NCI-H345 treated with DMSO at 0.1 percent for 48 hours (cell line): ENCODE data around the gene ATP1A2.

Experiments used
- DNase-seq: peaks from one replicate; lab custom pipeline; 2025; ENCODE audit not compliant: unreplicated experiment; lab: John Stamatoyannopoulos, UW

ATP1A2 gene

DNA sequence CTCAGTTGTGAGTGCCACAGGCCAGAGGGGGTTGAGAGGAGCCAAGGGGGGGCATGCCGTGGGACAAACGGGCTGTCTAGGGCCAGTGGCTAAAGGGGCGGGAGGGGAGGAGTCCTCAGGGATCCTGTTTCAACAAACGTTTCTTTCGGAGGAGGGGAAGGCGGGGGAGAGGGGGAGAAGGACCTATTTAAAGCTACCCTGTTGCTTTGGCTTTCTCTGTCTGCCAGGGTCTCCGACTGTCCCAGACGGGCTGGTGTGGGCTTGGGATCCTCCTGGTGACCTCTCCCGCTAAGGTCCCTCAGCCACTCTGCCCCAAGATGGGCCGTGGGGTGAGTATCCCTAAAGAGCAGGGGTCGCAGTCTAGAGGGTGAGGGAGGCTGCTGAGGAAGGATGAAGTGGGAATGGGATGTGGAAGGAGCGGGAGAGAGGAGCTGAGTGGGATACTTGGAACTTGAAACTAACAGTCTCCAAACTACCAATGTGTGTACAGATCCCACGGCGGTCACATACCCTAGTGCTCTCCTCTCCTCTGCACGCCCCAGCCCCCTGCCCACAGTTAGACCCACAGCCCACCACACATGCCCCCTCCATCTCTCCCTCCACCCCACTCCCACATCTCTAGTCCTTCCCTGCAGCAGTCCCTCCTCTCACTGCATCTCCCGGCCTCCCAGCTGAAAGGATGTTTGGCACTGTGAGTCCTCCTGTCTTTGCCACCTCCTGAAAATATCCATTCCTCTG is at the start of gene ATP1A2:
ATP1A2 (plus strand) TSS at position 215 of the 738 bp plus-strand sequence; CDS start at position 318, 103 bp downstream.
- DNase-seq = no peak

DNA sequence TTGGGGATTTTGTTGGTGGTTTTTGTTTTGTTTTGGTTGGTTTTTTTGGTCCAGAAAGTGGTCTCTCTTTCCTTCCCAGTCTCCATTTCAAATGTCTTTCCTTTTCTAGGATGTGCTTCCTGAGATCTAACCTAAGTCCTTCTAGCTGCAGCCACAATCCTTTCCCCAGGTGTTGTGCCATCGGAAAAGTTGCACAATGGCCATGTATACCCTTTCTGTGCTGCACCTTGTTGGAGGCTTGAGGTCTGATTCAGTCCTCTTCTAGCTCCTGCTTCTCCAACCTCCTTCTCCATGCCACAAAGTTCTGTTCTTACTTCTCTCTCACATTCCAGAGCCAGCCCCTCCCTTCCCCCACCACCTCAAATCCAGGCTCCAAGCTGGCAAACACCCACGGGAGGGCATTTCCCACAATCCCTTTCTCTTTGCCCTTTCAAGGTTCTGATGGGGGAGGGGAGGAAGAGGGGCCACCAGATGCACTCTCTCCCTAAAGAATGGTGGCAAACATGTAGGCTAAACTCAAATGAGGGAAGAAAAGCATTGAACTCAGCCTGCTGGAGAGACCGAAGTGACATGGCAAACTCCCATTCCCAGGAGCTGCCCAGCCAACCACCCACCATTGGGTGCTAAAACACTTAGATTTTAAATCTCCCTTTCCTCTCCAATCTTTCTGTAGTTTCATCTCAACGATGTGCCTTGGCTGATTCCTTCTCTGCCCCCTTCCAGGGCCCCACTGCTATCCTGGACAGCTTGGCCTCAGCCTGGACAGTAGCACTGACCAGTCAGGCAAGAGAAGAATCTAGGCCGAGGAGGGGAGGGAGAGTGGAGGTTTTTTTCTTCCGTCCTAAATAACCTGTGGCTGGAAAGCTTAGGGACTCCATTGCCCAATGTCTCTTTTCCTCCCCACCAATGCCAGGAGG is 48.5 kb upstream of the ATP1A2 start:
- no peak for DNase-seq

DNA sequence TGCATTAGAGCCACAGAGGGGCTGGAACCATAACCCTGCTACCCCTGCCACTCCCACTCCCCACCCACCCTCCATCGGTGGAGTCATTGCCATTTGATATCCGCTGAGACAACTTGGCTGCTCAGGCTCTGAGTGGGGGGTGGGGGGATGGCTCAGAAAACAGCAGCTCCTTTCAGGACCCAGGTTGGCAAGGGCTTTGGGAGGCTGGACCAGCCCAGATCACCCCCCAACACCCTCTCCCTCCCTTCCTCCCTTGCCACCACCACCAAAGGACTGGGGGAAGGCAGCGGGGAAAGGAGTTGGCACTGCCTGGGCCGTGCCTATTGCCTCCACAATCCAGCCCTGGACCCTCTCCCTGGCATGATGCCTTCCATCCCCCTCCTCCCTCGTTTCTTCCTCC is 47.3 kb upstream of the ATP1A2 start:
- DNase-seq = no peak

DNA sequence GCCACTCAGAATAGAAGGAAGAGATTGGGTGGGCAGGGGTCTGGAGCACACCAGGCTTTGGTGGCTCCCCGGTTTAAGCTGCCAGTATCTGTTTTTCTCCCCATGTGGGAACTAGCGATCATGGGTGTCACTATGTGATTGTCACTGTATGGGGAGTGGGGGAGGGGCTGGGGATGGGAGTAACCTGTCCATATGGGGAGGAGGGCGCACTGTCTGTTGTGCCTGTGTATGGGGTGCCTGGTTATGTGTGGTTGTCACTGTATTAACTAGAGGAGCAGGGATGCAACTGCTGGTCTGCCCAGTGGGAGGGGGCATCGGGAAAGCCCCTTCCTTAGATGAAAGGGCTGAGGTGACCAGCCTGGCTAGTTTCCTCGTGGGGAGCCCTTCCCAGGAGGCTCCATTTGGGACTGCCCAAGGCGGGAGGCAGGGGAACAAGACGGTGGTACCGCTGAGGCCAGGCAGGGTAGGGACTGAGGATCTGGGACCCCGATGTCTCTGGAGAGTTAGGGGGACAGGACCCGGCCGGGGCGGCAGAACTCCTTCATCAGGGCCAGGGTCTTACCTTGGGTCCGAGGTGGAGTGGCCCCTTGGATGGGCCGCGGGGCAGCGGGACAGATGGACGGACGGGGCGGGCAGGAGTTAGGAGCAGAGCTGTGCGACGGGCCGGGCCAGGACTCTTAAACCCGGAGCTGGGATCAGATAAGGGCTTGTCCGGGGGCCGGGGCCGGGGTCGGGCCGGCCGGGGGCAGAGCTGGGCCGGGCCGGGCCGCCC is 45.9 kb upstream of the ATP1A2 start, which contains the start of gene KCNJ10:
KCNJ10 (minus strand) TSS at position 701 of the 772 bp plus-strand sequence. CDS start 27,628 bp downstream, outside the sequence.
- no peak for DNase-seq

DNA sequence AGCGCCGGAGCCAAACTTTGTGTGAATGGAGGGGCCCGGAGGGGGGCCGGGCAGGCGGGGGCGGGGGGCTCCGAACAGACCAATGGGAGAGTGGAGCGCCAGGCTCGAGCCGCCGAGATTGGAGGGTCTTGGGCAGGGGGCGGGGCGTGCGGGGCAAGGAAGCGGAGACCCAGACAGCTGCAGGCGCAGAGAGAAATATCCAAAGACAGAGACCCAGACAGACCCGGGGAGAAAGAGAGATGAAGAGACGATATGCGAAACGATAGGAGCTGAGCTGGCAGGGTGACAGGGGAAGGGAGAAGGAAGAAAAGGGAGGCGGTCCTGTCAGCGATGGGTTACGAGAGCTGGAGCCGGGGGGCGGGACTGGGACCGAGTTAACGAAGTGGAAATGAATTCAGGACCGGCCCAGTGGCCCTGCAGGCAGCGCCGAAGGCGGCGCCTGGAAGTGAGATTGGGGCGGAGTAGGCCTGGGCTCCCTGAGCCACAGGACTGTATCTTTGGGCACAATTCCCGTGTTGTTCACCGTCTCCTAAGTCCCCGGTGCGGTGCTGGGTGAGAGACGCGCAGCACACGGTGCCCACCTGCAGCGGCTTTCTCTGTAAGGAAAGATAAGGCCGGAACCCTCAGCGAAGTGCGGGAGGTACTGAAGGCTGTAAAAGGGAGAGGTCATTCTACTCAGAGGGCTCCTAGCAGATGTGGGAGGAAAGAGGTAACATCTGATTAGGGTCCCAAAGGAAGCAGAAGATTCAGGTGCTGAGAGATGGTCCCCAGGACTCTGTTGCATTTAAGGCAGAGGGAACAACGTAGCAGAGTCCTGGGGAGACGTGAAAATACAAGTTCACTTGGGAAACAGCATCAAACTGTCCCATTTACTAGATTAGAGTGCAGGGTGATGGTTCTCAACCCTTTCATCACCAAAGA is 45.1 kb upstream of the ATP1A2 start:
- peak; percentile 51 for DNase-seq

DNA sequence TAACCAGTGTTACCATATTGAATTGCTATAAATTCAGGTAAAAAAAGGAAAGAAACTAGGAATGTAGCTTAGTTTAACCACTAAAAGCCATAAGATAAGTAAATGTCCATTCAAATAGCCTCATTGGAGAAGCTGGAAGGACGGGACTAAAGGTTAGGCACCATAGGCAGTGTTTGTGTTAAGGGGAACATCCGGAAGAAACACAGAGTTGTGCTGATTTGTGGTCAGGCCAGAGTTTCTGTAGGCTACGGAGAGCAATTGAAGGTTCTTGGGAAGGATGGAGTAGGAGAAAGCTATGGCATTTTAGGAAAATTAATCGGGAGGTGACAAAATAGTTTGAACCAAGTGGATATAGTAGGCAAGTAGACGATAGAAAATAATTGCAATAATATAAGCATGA is 44.3 kb upstream of the ATP1A2 start:
- no peak for DNase-seq

DNA sequence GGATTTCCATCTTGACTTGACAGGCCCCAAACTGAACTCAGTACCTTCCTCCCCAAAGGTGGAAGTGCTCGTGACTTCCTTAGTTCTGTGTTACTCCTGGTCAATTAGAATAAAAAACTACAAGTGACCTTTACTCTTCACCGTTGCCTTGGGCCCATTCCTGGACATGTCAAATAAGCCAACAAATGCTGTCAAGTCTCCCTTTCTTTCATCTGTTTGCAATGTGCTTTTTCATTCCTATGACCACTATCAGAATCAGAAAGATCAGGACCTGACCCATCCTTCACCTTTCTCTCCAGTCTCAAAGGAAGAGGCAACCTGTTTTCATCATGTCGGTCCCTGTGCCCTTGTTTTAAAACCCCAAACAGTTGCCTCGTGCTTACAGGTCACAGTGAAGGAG is 40.7 kb upstream of the ATP1A2 start:
- DNase-seq = no peak

DNA sequence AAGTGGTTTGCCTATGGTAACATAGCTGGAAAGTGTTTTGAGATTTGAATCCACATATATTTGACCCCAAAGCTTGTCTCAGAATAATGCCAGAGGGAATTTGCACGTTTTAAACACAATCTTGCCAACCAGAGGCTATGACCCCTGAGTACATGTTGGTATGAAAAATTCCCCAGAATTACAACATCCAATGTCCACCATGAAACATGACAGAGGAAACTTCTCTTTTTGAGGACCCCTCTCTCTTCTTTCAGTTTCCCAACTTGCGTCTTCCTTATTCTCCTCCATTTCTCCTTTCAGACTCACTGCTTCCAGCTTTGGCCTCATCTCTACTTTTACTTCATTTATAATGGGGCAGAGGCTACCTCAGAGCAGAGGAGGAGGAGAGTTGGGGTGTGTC is 39.7 kb upstream of the ATP1A2 start:
- DNase-seq = no peak

DNA sequence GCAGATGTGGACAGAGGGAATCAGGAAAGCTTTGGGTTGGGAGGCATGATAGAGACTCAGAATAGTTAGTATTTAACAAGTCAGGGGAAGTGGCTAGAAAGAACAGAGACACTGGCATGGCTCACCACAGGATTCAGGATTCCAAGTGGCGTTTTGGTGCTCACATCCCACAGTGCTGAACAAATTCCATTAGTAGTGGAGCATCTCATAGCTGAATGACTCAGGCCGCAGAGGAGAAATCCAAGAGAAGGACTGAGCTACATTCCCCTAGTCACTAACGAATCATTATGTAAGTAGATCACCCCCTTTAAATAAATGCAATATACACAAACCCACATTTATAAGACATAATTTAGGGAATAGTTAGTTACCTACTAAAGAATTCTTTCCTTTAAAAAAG is 39.3 kb upstream of the ATP1A2 start:
- DNase-seq = no peak

DNA sequence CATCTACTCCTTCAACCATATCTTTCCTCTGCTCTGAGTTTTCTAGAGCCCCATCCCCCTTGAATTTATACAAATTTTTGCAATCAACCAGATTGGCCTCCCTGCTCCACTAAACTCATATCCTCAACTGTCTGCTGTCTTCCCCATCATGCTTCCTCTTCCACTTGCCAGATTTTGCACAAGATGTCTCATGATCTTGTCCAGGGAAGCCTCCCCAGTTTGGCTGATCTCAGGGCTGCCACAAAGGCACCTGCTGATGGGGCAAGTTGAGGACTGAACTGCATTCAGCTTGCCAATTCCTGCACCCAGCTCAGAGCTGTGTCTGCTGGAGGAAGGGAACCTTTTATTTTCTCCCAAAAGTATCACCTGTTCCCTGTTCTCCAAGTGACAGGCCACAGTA is 38.1 kb upstream of the ATP1A2 start:
- DNase-seq = no peak

DNA sequence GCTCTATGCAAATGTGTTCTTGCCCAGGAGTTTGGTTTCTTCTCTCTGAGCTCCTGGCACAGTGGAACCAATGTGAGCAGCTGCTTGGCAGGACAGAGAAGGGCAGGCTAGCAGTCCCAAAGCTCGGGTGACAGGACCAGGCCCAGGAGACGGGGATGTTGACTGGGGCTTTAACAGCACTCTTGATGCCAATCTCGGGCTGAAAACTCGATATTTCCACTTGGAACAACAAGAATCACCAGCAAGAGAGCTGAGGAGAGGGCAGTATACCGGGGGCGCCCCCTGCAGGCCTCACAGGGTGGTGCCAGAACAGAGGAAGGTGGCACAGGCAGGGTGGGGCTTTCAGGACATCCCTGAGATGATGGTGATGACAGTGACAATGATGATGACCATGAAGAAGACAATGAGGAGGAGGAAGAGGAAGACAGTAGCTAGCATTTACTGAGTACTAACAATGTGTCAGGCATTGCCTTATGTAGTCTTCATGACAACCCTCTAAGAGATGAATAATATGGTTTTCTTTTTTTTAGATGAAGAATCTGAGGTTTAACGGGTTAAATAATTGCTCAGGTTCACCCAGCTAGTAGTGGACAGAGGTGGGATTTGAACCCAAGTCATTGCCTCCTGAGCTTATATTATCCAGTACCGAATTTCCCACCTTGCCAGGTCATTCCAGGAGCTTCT is 36.9 kb upstream of the ATP1A2 start:
- DNase-seq = peak; percentile 5

DNA sequence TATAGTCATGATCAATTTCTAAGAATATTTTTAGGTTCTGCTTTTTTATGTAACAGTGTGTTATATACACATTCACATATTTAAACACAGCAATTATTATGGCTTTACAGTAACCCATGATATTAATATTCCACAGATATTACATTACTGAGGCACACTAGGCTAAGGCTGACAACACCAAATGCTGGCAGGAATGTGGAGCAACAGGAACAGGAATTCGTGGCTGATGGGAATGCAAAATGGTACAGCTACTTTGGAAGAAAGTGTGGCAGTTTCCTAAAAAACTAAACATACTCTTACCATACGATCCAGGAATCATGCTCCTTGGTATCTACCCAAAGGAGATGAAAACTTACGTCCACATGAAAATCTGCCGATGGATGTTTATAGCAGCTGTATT is 36.1 kb upstream of the ATP1A2 start:
- DNase-seq = no peak

DNA sequence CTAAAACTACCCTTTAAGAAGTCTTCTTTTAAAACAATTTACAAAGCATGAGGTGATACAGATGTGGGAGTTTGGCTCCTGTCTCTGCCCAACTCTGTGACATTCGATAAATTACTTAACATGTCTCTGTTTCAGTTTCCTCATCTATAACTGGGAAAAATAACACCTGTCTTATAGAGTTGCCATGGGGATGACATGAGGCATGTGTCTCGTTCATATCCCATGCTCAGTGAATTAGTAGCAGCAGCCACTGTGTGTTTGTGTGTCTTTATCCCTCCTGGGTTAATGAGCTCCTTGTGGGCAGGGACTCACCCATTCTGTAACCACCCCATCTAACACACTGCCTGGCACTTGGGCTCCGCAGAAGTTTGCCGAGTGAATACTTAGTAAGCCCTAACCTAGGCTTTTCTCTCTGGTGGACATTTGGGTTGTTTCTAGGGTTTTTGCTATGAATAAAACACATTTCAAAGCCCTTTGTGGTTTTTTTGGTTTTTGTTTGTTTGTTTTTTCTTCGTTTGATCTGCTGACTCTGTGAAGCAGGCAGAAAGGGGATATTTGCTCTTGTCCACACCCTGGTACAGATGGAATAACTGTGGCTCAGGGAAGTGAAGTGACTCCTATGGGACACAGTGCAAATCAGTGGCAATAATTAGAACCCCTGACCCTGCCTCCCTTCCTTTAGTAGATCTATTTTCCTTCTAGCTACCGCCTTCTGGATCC is 35.0 kb upstream of the ATP1A2 start:
- DNase-seq = no peak

DNA sequence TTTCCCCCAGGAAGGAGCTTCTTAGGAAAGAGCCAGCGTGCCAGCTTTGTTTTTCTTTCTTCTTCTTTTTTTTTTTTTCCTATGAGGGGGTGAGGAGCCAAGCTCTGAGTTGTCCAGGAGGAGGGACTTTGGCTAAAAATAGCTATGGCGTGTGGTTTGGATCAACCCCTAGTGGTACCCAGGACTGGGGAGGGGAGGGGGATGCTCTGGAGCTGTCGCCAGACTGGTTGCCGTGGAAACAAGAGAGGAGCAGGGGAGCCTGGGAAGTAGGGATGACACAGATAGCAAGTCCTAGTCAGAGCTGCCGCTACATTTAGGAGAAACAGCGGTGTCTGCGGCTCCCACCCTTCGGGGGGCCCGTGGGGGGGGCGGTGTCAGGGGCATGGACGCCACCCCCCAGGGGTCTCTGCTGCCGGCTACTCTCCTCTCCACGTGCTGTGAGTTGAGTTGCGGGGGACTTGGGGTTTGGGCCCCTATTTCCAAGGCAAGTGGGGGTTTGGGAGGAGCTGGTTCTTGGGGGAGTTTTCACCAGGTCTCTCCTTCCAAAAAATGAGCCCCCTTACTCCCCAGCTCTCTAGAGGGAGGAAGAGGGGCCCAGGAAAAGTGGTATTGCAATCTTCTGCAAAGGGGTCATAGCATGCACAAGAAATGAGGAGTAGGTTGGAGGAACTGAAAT is 34.2 kb upstream of the ATP1A2 start, which contains the start of gene KCNJ9:
KCNJ9 (plus strand) TSS at position 278 of the 676 bp plus-strand sequence. CDS start 2,493 bp downstream, outside the sequence.
- no peak for DNase-seq

DNA sequence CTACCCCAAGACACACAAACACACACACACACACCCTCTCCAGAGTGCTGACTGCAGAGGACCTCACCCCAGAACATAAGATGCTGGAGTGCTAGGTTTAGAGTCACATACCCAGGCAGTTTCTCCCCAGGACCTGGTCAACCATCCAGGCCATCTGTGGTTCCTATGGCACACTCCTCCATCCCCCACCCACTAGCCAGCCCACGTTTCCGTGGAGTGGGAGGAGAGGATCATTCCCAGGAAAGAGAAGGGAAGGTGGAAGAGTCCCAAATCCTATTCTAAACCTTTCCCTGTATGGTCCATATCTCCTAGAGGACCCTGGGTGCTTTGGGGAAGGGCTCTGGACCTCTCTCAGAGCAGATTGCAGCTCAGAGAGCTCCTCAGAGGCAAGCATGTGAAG is 33.1 kb upstream of the ATP1A2 start:
- DNase-seq = no peak

DNA sequence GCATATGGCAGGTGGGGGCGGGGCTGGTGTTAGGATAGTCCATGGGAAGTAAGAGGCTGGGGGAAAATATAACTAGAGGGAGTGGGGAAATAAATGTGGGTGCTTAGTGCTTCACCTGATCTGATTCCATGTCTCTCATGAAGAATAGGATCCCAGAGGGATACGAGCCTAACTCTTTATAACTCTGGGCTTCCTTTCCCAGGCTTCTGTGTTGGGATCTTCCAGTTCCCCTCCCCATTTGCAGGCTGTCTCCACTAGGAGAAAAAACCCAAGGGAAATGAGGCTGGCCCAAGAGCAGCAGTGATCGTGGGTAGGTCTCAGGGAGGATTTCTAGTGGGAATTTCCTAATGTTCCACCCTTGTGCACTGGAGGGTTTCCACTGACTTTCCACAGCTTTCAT is 32.6 kb upstream of the ATP1A2 start:
- DNase-seq = no peak

DNA sequence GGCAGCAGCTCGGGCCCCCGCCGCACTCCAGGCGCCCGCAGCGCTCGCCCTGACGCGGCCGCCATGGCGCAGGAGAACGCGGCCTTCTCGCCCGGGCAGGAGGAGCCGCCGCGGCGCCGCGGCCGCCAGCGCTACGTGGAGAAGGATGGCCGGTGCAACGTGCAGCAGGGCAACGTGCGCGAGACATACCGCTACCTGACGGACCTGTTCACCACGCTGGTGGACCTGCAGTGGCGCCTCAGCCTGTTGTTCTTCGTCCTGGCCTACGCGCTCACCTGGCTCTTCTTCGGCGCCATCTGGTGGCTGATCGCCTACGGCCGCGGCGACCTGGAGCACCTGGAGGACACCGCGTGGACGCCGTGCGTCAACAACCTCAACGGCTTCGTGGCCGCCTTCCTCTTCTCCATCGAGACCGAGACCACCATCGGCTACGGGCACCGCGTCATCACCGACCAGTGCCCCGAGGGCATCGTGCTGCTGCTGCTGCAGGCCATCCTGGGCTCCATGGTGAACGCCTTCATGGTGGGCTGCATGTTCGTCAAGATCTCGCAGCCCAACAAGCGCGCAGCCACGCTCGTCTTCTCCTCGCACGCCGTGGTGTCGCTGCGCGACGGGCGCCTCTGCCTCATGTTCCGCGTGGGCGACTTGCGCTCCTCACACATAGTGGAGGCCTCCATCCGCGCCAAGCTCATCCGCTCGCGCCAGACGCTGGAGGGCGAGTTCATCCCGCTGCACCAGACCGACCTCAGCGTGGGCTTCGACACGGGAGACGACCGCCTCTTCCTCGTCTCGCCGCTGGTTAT is 31.4 kb upstream of the ATP1A2 start:
- peak; percentile 11 for DNase-seq
